Globus pallidus (tissue), 1 donor: ENCODE data around the gene PAIP1.
"Not testable (repeated sequence)": the region's sequence is repeated elsewhere in the genome, so short reads cannot be mapped to it uniquely, and the experiment has no call there.

ENCODE experiments used
- DNase-seq: peaks from one replicate; pipeline ENCODE4 v3.0.0-alpha.2; 2015; ENCODE audit warnings: low spot score

The PAIP1 gene, protein sequence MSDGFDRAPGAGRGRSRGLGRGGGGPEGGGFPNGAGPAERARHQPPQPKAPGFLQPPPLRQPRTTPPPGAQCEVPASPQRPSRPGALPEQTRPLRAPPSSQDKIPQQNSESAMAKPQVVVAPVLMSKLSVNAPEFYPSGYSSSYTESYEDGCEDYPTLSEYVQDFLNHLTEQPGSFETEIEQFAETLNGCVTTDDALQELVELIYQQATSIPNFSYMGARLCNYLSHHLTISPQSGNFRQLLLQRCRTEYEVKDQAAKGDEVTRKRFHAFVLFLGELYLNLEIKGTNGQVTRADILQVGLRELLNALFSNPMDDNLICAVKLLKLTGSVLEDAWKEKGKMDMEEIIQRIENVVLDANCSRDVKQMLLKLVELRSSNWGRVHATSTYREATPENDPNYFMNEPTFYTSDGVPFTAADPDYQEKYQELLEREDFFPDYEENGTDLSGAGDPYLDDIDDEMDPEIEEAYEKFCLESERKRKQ

GRCh38 chr5:43556857-43557542, at the start of gene PAIP1:
TSS of gene PAIP1 (minus strand) at chr5:43557077. CDS start at chr5:43556846, 231 bp downstream.
- peak; percentile 76 for DNase-seq

DNA sequence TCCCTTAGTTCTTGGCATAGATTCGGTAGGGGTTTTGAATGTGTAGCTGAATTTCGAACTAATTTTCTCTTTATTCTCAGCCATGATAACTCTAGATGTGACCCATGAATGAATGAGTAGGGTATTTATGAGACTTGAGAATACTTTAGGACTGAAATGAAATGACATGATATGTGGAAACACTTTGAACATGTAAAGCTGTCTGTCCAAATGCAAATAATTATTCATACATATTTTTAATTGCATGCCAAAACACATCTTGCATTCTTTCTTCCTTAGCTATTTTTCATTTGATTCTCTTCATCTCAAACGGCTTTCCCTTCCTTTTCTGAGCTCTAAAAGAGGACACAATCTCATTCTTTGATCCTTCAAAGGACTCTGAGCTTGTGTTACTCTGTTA, 49.5 kb upstream of the PAIP1 start:
- DNase-seq: no peak

DNA sequence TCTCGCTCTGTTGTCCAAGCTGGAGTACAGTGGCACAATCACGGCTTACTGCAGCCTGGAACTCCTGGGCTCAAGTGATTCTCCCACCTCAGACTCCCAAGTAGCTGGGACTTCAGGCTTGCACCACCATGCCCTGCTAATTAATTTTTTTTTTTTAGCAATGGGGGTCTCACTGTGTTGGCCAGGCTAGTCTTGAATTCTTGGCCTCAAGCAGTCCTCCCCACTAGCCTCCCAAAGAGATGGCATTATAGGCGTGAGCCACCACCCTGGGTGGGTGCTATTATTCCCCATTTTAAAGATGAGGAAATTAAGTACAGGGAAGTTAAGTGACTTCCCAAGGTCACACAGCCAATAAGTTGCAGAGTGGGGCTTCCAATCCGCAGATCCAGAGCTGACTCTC, 47.8 kb upstream of the PAIP1 start:
- DNase-seq: no peak

GRCh38 chr5:43603344-43604217, 46.7 kb upstream of the PAIP1 start:
- peak; percentile 62 for DNase-seq

DNA sequence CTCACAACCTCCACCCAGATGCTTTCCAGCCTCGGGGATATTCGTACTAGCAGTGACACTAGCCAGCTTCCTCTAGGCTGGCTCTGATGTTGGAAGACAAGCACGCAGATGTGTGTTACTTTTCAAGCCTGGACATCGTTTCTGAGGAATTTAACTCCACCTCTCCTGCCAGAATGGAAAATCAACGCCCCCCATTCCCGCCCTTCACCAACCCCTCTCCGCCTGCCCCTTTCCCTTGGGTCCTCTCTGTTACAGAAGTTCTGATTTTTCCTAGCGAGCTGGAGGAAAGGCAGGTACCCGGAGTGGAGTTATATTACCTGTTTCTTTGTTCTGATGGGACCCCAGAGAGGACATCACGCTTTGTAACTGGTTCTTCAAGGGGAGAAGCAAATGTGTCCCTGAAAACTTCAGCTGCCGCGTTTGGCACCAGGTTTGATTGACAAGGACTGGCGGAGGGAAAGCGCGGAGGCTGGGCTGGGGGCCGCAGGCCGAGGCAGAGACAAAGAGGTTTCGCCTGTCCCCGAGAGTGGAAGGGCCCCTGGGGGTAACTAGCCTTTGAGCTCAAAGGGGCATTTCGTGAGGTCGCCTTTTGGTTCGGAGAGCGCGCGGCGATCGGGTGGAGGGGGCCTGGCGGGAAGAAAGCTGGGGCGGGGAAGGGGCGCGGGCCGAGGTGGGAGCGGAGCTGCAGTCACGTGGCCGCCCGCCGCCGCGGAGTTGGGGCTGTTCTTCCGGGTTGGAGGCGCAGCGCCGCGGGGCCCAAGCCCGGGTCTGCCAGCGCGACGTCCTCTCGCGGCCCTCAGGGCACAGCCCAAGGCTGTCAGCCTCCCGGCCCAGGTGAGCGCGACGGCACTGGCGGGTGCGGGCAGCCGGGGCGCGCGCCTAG, 45.8 kb upstream of the PAIP1 start, which contains the start of gene NNT:
TSS of gene NNT (plus strand) at position 720 of the 883 bp plus-strand sequence. CDS start 6,016 bp downstream, outside the sequence.
- DNase-seq: peak; percentile 65

DNA sequence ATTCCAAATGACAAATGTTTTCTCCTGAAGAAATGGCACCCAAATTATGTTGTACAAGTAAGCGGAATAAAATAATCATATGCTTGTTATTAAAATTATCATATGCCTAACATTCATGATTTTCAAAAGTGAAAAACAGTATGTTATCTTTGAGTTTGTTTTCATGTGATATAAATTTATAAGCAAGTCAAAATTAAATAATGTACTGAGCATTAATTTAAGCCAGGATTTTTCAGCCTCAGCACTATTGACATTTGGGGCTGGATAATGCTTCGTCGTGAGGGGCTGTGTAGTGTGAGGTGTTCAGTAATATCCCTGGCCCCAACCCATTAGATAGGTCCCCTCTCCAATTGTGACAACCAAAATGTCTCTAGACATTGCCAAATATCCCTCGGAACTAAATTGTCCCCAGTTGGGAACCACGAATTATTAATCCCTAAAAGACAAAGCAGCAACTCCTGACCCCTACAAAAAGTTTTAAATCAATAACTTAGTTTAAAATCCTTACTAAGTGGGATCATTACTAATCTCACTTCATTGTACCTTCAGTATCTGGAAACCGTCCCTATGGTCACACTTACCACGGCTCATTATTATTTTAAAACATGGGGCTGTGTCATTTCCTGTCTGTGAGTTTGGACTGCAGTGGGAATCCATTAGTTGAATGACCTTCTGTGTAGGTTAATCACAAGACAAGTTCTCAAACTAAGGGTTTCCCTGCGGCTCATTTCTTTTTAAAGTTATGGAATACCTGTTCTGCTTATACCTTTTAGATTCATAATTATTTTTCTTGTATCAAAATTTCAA, 44.8 kb upstream of the PAIP1 start:
- no peak for DNase-seq

DNA sequence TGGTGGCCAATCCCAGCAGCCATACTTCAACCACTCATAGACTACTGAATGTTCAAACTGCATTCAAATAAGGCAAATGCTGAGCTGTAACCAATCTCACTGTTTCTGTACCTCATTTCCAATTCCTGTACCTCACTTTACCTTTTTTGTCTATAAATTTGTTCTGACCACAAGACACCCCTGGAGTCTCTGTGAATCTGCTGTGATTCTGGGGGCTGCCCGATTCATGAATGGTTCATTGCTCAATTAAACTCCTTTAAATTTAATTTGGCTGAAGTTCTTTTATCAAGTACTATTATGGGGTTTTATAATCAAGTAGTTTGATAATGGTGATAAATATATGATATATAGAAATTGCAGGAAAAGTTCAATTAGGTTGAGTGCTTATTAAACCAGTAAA, 42.0 kb upstream of the PAIP1 start:
- DNase-seq: not testable (repeated sequence)

GRCh38 chr5:43592363-43592762, 35.5 kb upstream of the PAIP1 start:
- no peak for DNase-seq

DNA sequence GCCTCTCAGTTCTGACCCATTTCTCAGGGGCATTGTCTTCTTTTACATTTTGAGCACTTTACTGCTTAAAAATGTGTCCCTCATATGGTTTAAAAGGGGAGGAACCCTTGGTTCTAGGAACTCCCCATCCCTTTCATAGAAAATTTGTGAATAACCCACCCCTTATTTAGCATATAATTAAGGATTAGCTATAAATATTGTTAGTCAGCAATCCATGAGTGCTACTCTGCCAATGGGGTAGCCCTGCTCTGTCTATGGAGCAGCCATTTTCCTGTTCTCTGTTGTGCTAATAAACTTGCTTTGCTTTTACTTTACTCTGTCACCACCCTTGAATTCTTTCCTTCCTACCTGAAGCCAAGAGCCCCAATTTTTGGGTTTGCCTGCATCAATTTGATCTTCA, 33.8 kb upstream of the PAIP1 start:
- no peak for DNase-seq

DNA sequence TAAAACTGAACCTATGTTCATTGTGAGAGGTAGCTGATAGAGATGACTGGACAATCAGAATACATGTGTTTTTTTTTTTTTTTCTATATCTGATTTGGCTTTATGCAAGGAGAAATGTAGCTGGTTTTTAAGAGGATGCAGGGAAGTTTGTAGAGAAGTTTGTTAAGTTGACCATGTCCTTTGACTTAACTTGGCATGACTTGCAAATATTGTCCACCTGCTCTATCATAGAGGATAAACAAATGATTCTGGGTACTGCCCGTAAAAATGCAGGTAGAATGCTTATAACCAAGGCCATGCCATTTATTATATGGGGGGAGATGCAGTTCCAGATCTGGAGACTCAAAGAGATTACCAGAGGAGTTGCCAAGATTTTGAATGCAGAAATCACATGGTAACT, 32.4 kb upstream of the PAIP1 start:
- DNase-seq: no peak

- DNase-seq: no peak
Measured at GRCh38 chr5:43588842-43589241, 32.0 kb upstream of the PAIP1 start.

GRCh38 chr5:43584166-43584699, 27.4 kb upstream of the PAIP1 start:
- no peak for DNase-seq

DNA sequence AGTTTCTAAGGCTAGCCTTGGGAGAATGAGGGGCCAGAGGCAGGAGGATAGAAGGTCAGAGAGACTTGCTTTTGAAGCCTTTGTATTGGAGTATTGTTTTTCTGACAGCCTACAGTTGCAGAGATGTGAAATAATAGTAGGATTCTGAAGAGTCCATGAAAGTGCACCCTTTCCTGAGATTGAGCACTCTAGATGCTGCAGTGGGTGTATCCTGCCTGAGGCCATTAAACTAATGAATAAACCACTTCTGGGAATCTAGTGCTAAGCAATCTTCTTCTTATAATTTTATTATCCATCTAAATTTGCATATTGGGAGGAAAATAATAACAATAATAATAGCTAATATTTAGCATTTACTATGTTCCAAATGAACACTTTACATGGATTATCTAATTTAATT, 26.8 kb upstream of the PAIP1 start:
- no peak for DNase-seq

- no peak for DNase-seq
Measured at GRCh38 chr5:43582082-43583005, 25.5 kb upstream of the PAIP1 start.

DNA sequence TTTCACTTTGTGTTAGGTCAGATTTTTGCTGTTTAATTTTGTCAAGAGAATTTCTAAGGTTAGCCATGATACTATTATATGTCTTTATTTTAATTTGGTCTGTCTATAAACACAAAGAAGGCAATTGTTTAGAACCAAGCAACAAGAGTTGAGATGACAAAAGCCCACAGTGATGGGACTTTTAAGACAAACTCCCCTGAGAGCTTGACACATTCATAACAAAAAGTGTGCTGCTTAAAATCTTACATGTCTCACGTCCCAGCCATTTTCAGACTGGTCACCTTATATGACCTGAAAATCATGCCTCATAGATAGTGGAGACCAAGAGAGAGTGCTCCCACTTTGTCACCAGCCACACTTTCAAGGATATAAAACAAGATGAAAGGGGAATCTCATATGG, 24.5 kb upstream of the PAIP1 start:
- no peak for DNase-seq

GRCh38 chr5:43580402-43581210, 23.7 kb upstream of the PAIP1 start:
- not testable (repeated sequence) for DNase-seq

DNA sequence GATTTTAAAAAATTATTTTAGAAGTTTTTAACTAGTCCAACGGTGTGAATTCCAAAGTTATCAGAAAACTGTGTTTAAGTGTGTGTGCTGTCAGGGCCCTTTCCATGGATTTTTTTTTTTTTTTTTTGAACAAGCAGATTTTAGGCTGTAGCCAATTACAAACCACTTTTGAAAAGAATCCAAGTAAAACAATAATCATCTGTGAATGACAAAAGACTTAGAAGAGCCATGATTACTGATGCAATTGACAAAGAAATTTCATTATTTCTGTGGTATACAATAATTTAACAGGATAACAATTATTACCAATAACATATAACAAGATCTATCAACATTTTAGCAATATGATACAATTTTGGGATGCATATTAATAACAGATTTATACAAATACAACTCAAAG, 16.2 kb upstream of the PAIP1 start:
- DNase-seq: no peak

GRCh38 chr5:43572357-43572756, 15.5 kb upstream of the PAIP1 start:
- no peak for DNase-seq
